HG03159 (cell line): Measurements from ENCODE around the gene PARD6G.
"Not testable (repeated sequence)": the region's sequence is repeated elsewhere in the genome, so short reads cannot be mapped to it uniquely, and the experiment has no call there.

ENCODE experiments used
- ATAC-seq: cut with Tn5 transposase; IDR thresholded peaks from one replicate; pipeline ENCODE4 v1.9.1; 2021; ENCODE audit warnings: mild to moderate bottlenecking, moderate library complexity; ENCODE audit not compliant: unreplicated experiment

Gene PARD6G

DNA sequence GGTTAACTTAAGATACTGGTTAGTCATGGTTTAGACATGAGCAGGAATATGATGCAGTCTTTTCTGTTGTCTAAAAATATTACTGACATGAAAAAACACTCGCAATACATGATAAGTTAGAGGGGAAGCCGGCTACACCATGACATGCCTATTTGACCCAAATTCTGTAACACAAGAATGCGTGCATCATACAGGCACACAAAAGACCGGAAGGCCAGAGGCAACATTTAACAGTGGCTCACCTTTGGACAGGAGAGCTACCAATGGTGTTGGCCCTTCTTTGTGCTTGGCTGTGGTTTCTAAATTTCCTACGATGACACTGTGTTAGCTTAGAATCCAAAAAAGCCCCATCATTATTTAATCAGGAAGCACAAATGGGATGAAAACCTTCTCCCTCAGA is 4.1 kb downstream of the PARD6G start:
- ATAC-seq = no peak

DNA sequence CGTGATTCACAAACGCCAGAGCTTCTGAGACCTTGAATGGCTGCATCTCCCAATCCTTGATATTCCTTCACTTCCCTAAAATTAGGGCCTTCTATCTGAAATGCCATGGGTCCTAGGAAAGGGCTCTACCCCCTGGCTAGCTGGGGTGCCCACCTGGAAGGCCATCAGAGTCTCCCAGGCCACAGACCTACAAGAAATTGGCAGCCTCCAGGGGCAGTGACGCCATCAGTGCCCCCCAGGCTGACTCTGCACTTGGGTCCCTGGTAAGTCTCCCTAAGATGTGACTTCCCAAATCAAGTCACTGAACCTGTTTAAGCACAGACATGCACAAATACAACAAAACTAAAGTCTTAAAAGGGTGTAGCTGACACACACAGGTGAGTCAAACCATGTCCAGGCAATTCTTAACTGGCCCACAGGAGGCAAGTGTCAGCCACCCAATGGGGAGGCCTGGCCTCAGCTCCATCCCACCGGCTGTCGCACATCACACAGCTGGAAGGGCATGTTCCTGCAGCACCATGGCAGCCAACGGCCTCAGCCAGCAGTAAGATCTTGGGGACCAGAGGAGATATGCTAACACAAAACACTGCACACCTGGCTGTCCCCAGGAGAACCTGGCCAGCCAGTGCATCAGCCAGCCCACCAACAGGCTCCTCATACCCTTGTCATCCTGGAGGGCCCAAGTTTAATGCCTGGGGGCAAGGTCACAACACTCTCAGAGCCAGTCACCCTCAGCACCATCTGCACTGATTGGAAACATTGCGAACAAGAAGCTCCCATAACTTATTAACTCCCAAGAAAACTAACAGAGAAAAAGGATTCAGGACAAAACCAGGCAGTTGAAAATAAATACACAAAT is 5.2 kb downstream of the PARD6G start:
- no peak for ATAC-seq

- ATAC-seq = no peak
Observed at GRCh38 chr18:80239830-80240229, 7.5 kb downstream of the PARD6G start.

GRCh38 chr18:80238651-80239260 is 8.6 kb downstream of the PARD6G start:
- no peak for ATAC-seq

- ATAC-seq = not testable (repeated sequence)
Observed at GRCh38 chr18:80237519-80237918, 9.8 kb downstream of the PARD6G start.

DNA sequence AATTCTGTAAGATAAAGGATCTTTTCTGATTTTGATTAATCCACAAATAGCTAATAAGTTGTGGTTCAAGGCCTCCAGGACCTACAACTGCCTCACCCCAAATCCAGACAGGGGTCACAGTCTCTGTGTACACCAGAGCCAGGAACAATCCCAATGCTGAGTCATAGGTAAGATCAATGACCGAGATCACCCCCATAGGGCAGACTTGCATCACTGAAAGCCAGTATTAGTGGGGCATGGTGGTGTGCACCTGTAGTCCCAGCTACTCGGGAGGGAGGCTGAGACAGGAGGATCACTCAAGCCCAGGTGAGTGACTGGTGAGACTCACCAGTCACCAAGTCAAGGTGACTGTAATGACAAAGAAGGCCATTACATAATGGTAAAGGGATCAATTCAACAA is 12.9 kb downstream of the PARD6G start:
- ATAC-seq = no peak

GRCh38 chr18:80233899-80234298 is 13.4 kb downstream of the PARD6G start:
- no peak for ATAC-seq

DNA sequence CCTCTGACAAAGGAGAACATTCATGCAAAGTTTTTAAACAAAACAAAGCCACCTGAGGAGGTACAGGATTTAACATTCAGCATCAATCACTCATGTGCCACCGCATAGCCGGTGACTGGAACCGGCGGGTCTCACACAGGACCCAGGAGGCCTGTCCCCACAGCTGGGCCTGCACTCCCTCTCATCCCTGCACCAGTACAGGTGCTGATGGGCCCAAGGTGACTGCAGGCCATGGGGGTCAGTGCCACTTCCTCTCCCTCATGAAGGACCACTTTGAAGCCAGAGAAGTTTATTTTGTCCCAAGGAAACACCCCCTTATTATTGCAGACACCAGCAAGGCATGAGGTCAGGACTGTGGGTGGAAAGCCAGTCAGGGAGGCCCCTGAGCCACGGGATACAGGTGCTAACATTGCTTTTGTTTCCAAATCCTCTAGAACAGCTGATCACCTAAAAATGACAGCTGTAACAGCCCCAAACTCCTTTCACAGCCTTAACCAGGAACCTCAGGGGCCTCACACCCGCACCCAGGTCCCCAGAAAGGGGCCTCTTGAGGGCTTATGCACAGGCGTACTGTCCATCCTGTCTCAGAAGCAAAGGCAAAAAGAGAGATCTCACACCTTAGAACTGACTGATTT is 14.0 kb downstream of the PARD6G start:
- ATAC-seq = no peak

- no peak for ATAC-seq
Observed at GRCh38 chr18:80232710-80233109, 14.6 kb downstream of the PARD6G start.

DNA sequence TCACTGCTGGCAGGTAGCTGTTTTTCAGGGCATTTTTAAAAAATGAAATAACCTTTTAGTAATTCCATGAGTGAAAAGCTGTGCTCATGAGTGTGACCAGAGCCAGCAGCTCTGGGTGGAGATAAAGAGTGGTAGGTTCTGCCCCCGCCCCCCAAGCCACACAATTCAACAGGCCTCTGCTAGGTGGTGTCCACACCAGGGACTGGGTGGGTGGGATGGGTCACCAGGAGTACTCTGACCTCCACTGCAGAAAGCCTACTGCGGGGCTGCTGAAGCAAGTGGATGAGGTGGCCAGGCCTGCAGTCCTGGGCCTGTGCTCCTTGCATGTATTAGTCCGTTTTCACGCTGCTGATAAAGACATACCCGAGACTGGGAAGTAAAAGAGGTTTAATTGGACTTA is 15.3 kb downstream of the PARD6G start:
- no peak for ATAC-seq

- ATAC-seq = no peak
Observed at GRCh38 chr18:80231616-80232015, 15.7 kb downstream of the PARD6G start.

GRCh38 chr18:80231151-80231550 is 16.2 kb downstream of the PARD6G start:
- ATAC-seq = no peak

GRCh38 chr18:80229766-80230745 is 17.3 kb downstream of the PARD6G start:
- no peak for ATAC-seq

DNA sequence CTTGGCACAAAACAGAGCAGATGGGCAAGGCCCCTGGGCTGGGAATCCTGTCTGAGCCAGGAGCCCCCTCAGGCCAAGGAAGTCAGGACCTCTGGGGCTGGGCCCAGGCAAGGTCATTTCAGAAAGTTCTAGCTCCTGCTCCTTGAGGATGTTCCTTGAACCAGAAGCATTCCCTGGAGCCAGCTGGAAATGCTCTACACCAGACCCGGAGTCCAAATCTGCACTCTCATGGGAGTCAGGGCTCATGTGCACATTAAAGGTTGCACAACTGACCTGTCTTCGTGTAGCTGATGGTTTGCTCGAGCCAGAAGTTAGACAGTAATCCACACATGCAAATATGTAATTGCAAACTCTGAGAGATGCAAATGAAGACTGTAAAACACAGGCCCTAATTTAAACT is 18.0 kb downstream of the PARD6G start:
- ATAC-seq = no peak

DNA sequence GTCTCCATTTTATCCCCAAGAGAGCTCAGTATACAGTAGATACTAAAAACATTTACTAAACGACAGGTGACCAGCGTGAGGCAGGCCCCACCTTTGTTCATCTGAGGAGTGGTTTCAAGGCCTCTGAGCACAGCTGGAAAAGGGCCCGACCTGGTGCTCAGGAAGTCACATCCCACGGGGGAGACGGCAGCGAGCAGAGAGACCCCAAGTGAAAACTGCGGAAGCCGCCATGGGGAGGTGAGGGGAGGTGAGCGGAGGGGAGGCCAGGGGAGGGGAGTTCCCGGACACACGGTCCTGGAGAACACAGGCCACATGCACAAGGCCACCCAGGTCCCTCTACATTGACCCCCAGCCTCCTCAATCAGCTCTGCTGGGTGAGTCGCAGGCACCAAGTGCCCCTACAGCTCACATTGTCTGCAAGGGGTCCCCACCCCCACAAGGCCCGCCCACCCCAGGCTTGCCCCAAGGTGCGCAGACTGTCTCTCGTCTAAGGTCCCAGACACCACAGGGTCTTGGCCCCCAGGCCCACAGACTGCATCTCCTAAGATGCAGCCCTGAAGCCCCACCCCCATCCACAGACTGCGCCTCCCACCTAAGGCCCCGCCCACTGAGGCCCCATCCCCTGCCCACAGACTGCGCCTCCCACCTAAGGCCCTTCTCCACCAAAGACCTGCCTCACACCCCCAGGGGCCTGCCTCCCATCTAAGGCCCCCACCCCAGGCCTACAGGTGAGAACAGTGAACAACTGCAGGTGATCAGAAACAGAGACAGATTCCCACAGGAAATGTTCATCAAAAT is 19.1 kb downstream of the PARD6G start:
- ATAC-seq = no peak

DNA sequence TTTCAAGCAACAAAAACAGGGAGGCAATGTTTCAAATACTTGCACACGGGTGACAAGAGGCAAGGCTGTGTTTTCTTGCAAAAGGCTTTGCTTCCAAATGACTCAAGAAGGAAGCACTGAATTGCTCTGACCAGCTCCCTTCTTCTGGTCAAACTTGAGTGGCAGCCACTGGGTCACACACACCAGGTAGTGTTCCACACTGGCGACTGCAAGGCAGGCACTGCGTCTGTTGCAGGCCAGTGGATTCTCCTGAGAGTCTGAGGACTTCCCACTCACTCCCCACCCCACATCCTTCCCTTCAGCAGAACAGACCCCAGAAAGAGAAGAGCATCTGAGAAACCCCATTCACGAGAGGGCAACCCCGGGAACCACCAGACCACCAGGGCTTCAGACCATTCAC is 19.8 kb downstream of the PARD6G start:
- no peak for ATAC-seq

DNA sequence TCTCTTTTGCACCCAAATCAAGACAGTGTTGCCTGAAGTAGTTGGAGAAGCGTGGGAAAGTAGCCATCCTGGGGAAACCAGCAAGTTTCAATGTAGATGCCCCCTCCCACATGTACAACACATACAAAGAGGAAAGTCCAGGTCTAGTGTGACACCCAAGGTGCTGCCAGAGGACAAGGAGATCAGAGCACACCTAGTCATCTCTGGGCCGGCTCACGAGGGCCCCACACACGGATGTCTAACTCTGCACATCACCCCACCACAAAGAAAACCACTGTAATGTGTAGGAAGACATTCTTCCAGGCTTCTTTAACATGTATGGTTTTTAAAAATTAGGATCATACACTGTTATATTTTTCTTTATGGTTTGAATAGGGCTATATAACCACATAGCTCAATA is 21.6 kb downstream of the PARD6G start:
- ATAC-seq = no peak

DNA sequence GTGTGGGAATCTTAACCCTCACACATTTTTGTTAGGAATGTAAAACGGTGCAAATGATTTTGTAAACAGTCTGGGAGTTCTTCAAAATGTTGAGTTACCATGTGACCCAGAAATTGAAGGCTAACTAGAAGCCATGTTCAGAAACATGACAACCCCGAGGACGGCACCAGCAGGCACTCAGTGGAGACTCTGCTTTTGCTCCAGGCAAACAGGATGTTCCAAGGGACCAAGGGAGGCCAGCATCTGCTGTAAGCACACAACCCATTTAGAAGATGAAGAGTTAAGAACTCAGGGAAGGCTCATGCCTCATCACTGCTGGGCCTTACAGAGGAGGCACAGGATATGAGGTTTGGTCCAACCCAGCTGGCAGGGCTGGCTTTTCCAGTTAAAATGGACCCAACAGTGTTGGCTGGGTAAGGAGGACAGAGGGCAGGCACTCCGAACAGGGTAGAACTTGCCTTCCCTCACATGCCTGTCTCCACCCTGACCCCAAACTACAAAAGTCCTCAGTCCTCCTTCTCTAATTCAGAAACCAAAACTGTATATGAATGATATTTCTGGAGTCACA is 23.6 kb downstream of the PARD6G start:
- no peak for ATAC-seq

DNA sequence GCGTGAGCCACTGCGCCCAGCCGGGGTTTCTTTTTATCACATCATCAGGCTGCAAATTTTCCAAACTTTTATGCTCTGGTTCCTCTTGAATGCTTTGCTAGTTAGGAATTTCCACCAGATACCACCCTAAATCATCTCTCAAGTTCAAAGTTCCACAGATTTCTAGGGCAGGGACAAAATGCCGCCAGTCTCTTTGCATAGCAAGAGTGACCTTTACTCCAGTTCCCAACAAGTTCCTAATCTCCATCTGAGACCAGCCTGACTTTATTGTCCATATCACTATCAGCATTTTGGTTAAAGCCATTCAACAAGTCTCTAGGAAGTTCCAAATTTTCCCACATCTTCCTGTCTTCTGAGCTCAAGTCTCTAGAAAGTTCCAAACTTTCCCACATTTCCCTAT is 27.8 kb downstream of the PARD6G start:
- ATAC-seq = not testable (repeated sequence)
